ENCODE results near the gene CALM3.

- TF ChIP-seq CTCF (IDR thresholded peaks at IDR 0.05) (peak; percentile 28 to 56 (median 46)), POLR2A (IDR thresholded peaks at IDR 0.05) (no peak)
These were observed 15.6 kb downstream of the CALM3 start for GRCh38 chr19:46616631-46617322.
